ENCODE data around the gene P2RY10.
"Not testable (repeated sequence)": the region's sequence is repeated elsewhere in the genome, so short reads cannot be mapped to it uniquely, and the experiment has no call there.

The P2RY10 gene

GRCh38 chrX:78957049-78957767 is 12.0 kb downstream of the P2RY10 start:
- FAIRE-seq (peak; percentile 67), DNase-seq (ENCODE audit: insufficient read length, low spot score) (no peak)
- TF ChIP-seq SPI1 (IDR thresholded peaks at IDR 0.05; ENCODE audit: low read depth, low read length) (peak; percentile 46; the same call in 1 of the 2 replicates), POLR2AphosphoS5 (IDR thresholded peaks at IDR 0.05; ENCODE audit: low read depth, low read length) (no peak)

- no peak for TF ChIP-seq TAF1 (IDR thresholded peaks at IDR 0.05; ENCODE audit: low read depth, low read length)
- no peak for TF ChIP-seq POU2F2 (IDR thresholded peaks at IDR 0.05; ENCODE audit: low read depth, low read length)
- peak; percentile 78 for TF ChIP-seq SPI1 (IDR thresholded peaks at IDR 0.05; ENCODE audit: low read depth, low read length)
- 0 out of 2 replicates have a peak, but pooled peaks have one; percentile 24 for TF ChIP-seq POLR2AphosphoS5 (IDR thresholded peaks at IDR 0.05; ENCODE audit: low read depth, low read length)
- TF ChIP-seq PAX5 (IDR thresholded peaks at IDR 0.05; ENCODE audit: insufficient read depth, low read length, severe bottlenecking): no peak
- no peak for TF ChIP-seq POLR2A (IDR thresholded peaks at IDR 0.05; ENCODE audit: low read depth, low read length)
- peak; percentile 93 for FAIRE-seq
- no peak for DNase-seq (ENCODE audit: insufficient read length, low spot score)
Measured at GRCh38 chrX:78957768-78958130, 12.6 kb downstream of the P2RY10 start.

GRCh38 chrX:78958419-78959116 is 13.4 kb downstream of the P2RY10 start:
- TF ChIP-seq PAX5 (IDR thresholded peaks at IDR 0.05; ENCODE audit: insufficient read depth, low read length, severe bottlenecking) (no peak), POLR2AphosphoS5 (IDR thresholded peaks at IDR 0.05; ENCODE audit: low read depth, low read length) (no peak), TAF1 (IDR thresholded peaks at IDR 0.05; ENCODE audit: low read depth, low read length) (no peak), POU2F2 (IDR thresholded peaks at IDR 0.05; ENCODE audit: low read depth, low read length) (no peak), SPI1 (IDR thresholded peaks at IDR 0.05; ENCODE audit: low read depth, low read length) (no peak), POLR2A (IDR thresholded peaks at IDR 0.05; ENCODE audit: low read depth, low read length) (no peak)
- FAIRE-seq (peak; percentile 51), DNase-seq (ENCODE audit: insufficient read length, low spot score) (no peak)

- FAIRE-seq: peak; percentile 87
- no peak for DNase-seq (ENCODE audit: insufficient read length, low spot score)
- TF ChIP-seq POLR2AphosphoS5 (IDR thresholded peaks at IDR 0.05; ENCODE audit: low read depth, low read length) (no peak; the same call in 1 of the 2 replicates), POU2F2 (IDR thresholded peaks at IDR 0.05; ENCODE audit: low read depth, low read length) (no peak)
Measured at GRCh38 chrX:78960888-78961287, 15.7 kb downstream of the P2RY10 start.

GRCh38 chrX:78964598-78964997 is 19.4 kb downstream of the P2RY10 start:
- peak; percentile 90 for FAIRE-seq

GRCh38 chrX:78979789-78980464 is 34.7 kb downstream of the P2RY10 start:
- peak; percentile 95 for FAIRE-seq
- DNase-seq (ENCODE audit: insufficient read length, low spot score): peak; percentile 1
- TF ChIP-seq PAX5 (IDR thresholded peaks at IDR 0.05; ENCODE audit: insufficient read depth, low read length, severe bottlenecking): no peak
- TF ChIP-seq POLR2AphosphoS5 (IDR thresholded peaks at IDR 0.05; ENCODE audit: low read depth, low read length): no peak
- no peak for TF ChIP-seq POLR2A (IDR thresholded peaks at IDR 0.05; ENCODE audit: low read depth, low read length)
- TF ChIP-seq SPI1 (IDR thresholded peaks at IDR 0.05; ENCODE audit: low read depth, low read length): peak; percentile 96
- TF ChIP-seq TAF1 (IDR thresholded peaks at IDR 0.05; ENCODE audit: low read depth, low read length): no peak
- TF ChIP-seq POU2F2 (IDR thresholded peaks at IDR 0.05; ENCODE audit: low read depth, low read length): no peak

More at GRCh38 chrX:78964598-78964997, 19.4 kb downstream of the P2RY10 start:
- no peak for TF ChIP-seq SPI1 (IDR thresholded peaks at IDR 0.05; ENCODE audit: low read depth, low read length)
- TF ChIP-seq POU2F2 (IDR thresholded peaks at IDR 0.05; ENCODE audit: low read depth, low read length): no peak
- no peak for TF ChIP-seq TAF1 (IDR thresholded peaks at IDR 0.05; ENCODE audit: low read depth, low read length)
- TF ChIP-seq POLR2AphosphoS5 (IDR thresholded peaks at IDR 0.05; ENCODE audit: low read depth, low read length): no peak
- TF ChIP-seq PAX5 (IDR thresholded peaks at IDR 0.05; ENCODE audit: insufficient read depth, low read length, severe bottlenecking): no peak
- TF ChIP-seq POLR2A (IDR thresholded peaks at IDR 0.05; ENCODE audit: low read depth, low read length): no peak
- DNase-seq (ENCODE audit: insufficient read length, low spot score): no peak

GRCh38 chrX:78989349-78989748 is 44.2 kb downstream of the P2RY10 start:
- FAIRE-seq: no peak
- no peak for DNase-seq (ENCODE audit: insufficient read length, low spot score)
- no peak for TF ChIP-seq TAF1 (IDR thresholded peaks at IDR 0.05; ENCODE audit: low read depth, low read length)
- TF ChIP-seq POLR2A (IDR thresholded peaks at IDR 0.05; ENCODE audit: low read depth, low read length): no peak
- no peak for TF ChIP-seq PAX5 (IDR thresholded peaks at IDR 0.05; ENCODE audit: insufficient read depth, low read length, severe bottlenecking)
- no peak for TF ChIP-seq SPI1 (IDR thresholded peaks at IDR 0.05; ENCODE audit: low read depth, low read length)
- no peak for TF ChIP-seq POU2F2 (IDR thresholded peaks at IDR 0.05; ENCODE audit: low read depth, low read length)
- no peak for TF ChIP-seq POLR2AphosphoS5 (IDR thresholded peaks at IDR 0.05; ENCODE audit: low read depth, low read length)

GRCh38 chrX:78997870-78998558 is 52.8 kb downstream of the P2RY10 start:
- DNase-seq (ENCODE audit: insufficient read length, low spot score) (no peak), FAIRE-seq (peak; percentile 58)
- TF ChIP-seq POLR2AphosphoS5 (IDR thresholded peaks at IDR 0.05; ENCODE audit: low read depth, low read length) (no peak), POLR2A (IDR thresholded peaks at IDR 0.05; ENCODE audit: low read depth, low read length) (no peak), POU2F2 (IDR thresholded peaks at IDR 0.05; ENCODE audit: low read depth, low read length) (no peak), TAF1 (IDR thresholded peaks at IDR 0.05; ENCODE audit: low read depth, low read length) (no peak), PAX5 (IDR thresholded peaks at IDR 0.05; ENCODE audit: insufficient read depth, low read length, severe bottlenecking) (no peak), SPI1 (IDR thresholded peaks at IDR 0.05; ENCODE audit: low read depth, low read length) (no peak)

GRCh38 chrX:79007540-79007939 is 62.3 kb downstream of the P2RY10 start:
- FAIRE-seq: not testable (repeated sequence)

More at GRCh38 chrX:79007540-79007939, 62.3 kb downstream of the P2RY10 start:
- not testable (repeated sequence) for DNase-seq (ENCODE audit: insufficient read length, low spot score)

Measured in GM12891 (cell line).